ENCODE measurements around the gene CDK5RAP3.
"Not testable (repeated sequence)": the region's sequence is repeated elsewhere in the genome, so short reads cannot be mapped to it uniquely, and the experiment has no call there.

CDK5RAP3 gene

GRCh38 chr17:48001197-48001596 lies 30.3 kb downstream of the CDK5RAP3 start:
- no peak for DNase-seq (ENCODE audit: low spot score)
- TF ChIP-seq CTCF (IDR thresholded peaks at IDR 0.05; ENCODE audit: extremely low read depth, insufficient read depth, missing control alignments), result no peak
- in situ Hi-C loops (cut with MboI; ENCODE audit: low pct_unique_long_range_greater_than_20kb, low sequenced_read_pairs, unreplicated experiment), result no loop called here

- in situ Hi-C loops (cut with MboI; ENCODE audit: low pct_unique_long_range_greater_than_20kb, low sequenced_read_pairs, unreplicated experiment); DNase-seq (ENCODE audit: low spot score): not testable (repeated sequence)
Observed at GRCh38 chr17:48001657-48002056, 30.7 kb downstream of the CDK5RAP3 start.

- no peak for TF ChIP-seq CTCF (IDR thresholded peaks at IDR 0.05; ENCODE audit: extremely low read depth, insufficient read depth, missing control alignments)
- in situ Hi-C loops (cut with MboI; ENCODE audit: low pct_unique_long_range_greater_than_20kb, low sequenced_read_pairs, unreplicated experiment), result no loop called here
- DNase-seq (ENCODE audit: low spot score), result peak; percentile 75
Observed at GRCh38 chr17:48002266-48002915, 31.5 kb downstream of the CDK5RAP3 start.

GRCh38 chr17:48002916-48003416 lies 32.1 kb downstream of the CDK5RAP3 start:
- no peak for TF ChIP-seq CTCF (IDR thresholded peaks at IDR 0.05; ENCODE audit: extremely low read depth, insufficient read depth, missing control alignments)
- in situ Hi-C loops (cut with MboI; ENCODE audit: low pct_unique_long_range_greater_than_20kb, low sequenced_read_pairs, unreplicated experiment), result no loop called here
- no peak for DNase-seq (ENCODE audit: low spot score)

GRCh38 chr17:48003417-48004151 lies 32.7 kb downstream of the CDK5RAP3 start:
- no peak for DNase-seq (ENCODE audit: low spot score)
- in situ Hi-C loops (cut with MboI; ENCODE audit: low pct_unique_long_range_greater_than_20kb, low sequenced_read_pairs, unreplicated experiment), result no loop called here
- no peak for TF ChIP-seq CTCF (IDR thresholded peaks at IDR 0.05; ENCODE audit: extremely low read depth, insufficient read depth, missing control alignments)

- no peak for DNase-seq (ENCODE audit: low spot score)
- in situ Hi-C loops (cut with MboI; ENCODE audit: low pct_unique_long_range_greater_than_20kb, low sequenced_read_pairs, unreplicated experiment), result no loop called here
- no peak for TF ChIP-seq CTCF (IDR thresholded peaks at IDR 0.05; ENCODE audit: extremely low read depth, insufficient read depth, missing control alignments)
Observed at GRCh38 chr17:48004983-48005382, 34.1 kb downstream of the CDK5RAP3 start.
